ENCODE results near the gene C2CD5.

DNA sequence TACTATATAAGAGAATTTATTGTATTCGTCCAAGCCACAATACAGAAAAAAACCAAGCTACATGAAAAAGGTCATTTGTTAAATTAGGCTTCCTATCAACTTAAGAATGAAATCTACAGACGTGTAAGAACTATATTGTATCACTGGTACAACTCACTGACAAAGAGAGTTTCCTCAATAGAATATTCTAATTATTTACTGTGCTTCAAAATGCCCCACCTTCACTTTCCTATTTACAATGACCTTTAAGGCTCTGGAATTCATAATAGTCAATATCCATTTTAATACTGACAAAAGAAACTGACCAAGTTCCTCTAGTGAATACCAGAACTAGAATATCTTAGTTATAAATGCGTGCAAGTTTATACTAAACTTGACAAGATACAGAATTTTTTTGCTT lies 55.9 kb downstream of the C2CD5 start:
- no peak for TF ChIP-seq CTCF (IDR thresholded peaks at IDR 0.05)
- no peak for TF ChIP-seq POLR2A (IDR thresholded peaks at IDR 0.05)

All from esophagus squamous epithelium (tissue), 4 donors.